B cell (primary cell): ENCODE data around the gene PTPN14. TPM values are rescaled to one million over a fixed set of nuclear protein-coding genes. Genes with fewer than 3 reads are reported as not detected.

Experiments used
- ATAC-seq: fragments of 200-7000 bp; cut with Tn5 transposase; one replicate; pipeline ENCODE4 v1.10.0; 2021; ENCODE audit warnings: low read depth, mild to moderate bottlenecking, moderate number of reproducible peaks, moderate library complexity
- CTCF ChIA-PET: fragments of 350-600 bp; sonication (Branson Sonifier 250); formaldehyde crosslinking; loops from one replicate; lab custom pipeline; 2021; ENCODE audit warnings: antibody characterized with exemption, inconsistent platforms; lab: Charles Lee
- POLR2A ChIA-PET: fragments of 350-600 bp; sonication (Branson Sonifier 250); formaldehyde crosslinking; loops from one replicate; lab custom pipeline; 2021; ENCODE audit warnings: antibody characterized with exemption; lab: Charles Lee
- DNase-seq: peaks from one replicate; pipeline ENCODE4 v3.0.0; 2013
- H2AFZ ChIP-seq: 2 replicates; pipeline ENCODE4 v1.6.1; 2012; ENCODE audit warnings: mild to moderate bottlenecking, low read depth, low read length; ENCODE audit not compliant: insufficient read depth, poor library complexity, severe bottlenecking
- H3K27ac ChIP-seq, 2 donors: 1 replicate in 1 of 2; 2 replicates in 1 of 2; pipeline ENCODE4 v1.5.1; 2012 to 2013; ENCODE audit warnings: low read length in 2 of 2, mild to moderate bottlenecking in 2 of 2, moderate library complexity in 1 of 2
- H3K27me3 ChIP-seq, 4 experiments: fragments of 200-600 bp in 1 of 4; sonication (generic) in 1 of 4; replicated peaks in 1 of 4; 1 replicate in 2 of 4; 2 replicates in 2 of 4; pipeline versions ENCODE4 v1.6.1 to v1.7.0; 2013 to 2016; ENCODE audit warnings: low read length in 3 of 4, mild to moderate bottlenecking in 2 of 4, mixed read lengths in 1 of 4, moderate library complexity in 1 of 4; ENCODE audit not compliant: insufficient read depth in 4 of 4, control insufficient read depth in 3 of 4; ENCODE audit errors: control extremely low read depth in 1 of 4
- H3K36me3 ChIP-seq, 2 experiments: replicated peaks in 1 of 2; 1 replicate in 1 of 2; 2 replicates in 1 of 2; pipeline versions ENCODE4 v1.6.1 to v1.7.1; 2013; ENCODE audit warnings: low read length in 1 of 2; ENCODE audit not compliant: insufficient read depth in 2 of 2, control insufficient read depth in 1 of 2; ENCODE audit errors: control extremely low read depth in 1 of 2, extremely low read depth in 1 of 2
- H3K4me1 ChIP-seq, 2 donors: fragments of 200-600 bp in 1 of 2; sonication (generic) in 1 of 2; 1 replicate in 1 of 2; 2 replicates in 1 of 2; pipeline versions ENCODE4 v1.5.1 to v1.6.1; 2013 to 2017; ENCODE audit warnings: low read length in 2 of 2; ENCODE audit not compliant: control insufficient read depth in 2 of 2, insufficient read depth in 2 of 2
- H3K4me2 ChIP-seq: replicated peaks from 2 replicates; pipeline ENCODE3; 2012; ENCODE audit warnings: mild to moderate bottlenecking, low read depth, low read length; ENCODE audit not compliant: poor library complexity, severe bottlenecking
- H3K4me3 ChIP-seq, 5 experiments: fragments of 200-600 bp in 1 of 5; sonication (generic) in 1 of 5; 1 replicate in 3 of 5; 2 replicates in 2 of 5; pipeline versions ENCODE4 v1.5.1 to v1.7.0; 2011 to 2016; ENCODE audit warnings: low read length in 4 of 5, mild to moderate bottlenecking in 4 of 5, low read depth in 2 of 5, control low read depth in 1 of 5, moderate library complexity in 1 of 5; ENCODE audit not compliant: insufficient read depth in 1 of 5; ENCODE audit errors: control extremely low read depth in 1 of 5, extremely low read depth in 1 of 5
- H3K79me2 ChIP-seq: fragments of 200-600 bp; sonication (generic); one replicate; pipeline ENCODE4 v1.6.0; 2016; ENCODE audit warnings: low read length; ENCODE audit not compliant: control insufficient read depth, insufficient read depth
- H3K9ac ChIP-seq: fragments of 200-600 bp; sonication (generic); 2 replicates; pipeline ENCODE4 v1.6.1; 2017; ENCODE audit warnings: mild to moderate bottlenecking, low read length, moderate library complexity
- H3K9me3 ChIP-seq, 3 donors: one replicate each; pipeline versions ENCODE4 v1.6.1 to v1.7.1; 2013; ENCODE audit warnings: low read length in 2 of 3; ENCODE audit not compliant: control insufficient read depth in 2 of 3, insufficient read depth in 1 of 3; ENCODE audit errors: control extremely low read depth in 1 of 3
- H4K20me1 ChIP-seq: 2 replicates; pipeline ENCODE4 v1.6.0; 2012; ENCODE audit warnings: mild to moderate bottlenecking, low read length; ENCODE audit not compliant: insufficient read depth, control insufficient read depth, poor library complexity, severe bottlenecking
- H3K27ac Mint-ChIP-seq: one replicate; pipeline ENCODE4 v1.8.0; 2021; ENCODE audit warnings: mixed read lengths
- H3K27me3 Mint-ChIP-seq: one replicate; pipeline ENCODE4 v1.8.0; 2021; ENCODE audit warnings: mixed read lengths
- H3K4me1 Mint-ChIP-seq: one replicate; pipeline ENCODE4 v1.8.0; 2021; ENCODE audit warnings: mixed read lengths
- H3K4me3 Mint-ChIP-seq: one replicate; pipeline ENCODE4 v1.8.0; 2021; ENCODE audit warnings: mixed read lengths
- H3K9me3 Mint-ChIP-seq: one replicate; pipeline ENCODE4 v1.8.0; 2022; ENCODE audit warnings: mixed read lengths; ENCODE audit not compliant: insufficient read depth
- CTCF ChIP-seq: fragments of 200-600 bp; IDR thresholded peaks from one replicate; pipeline ENCODE4 v1.8.0; 2022; ENCODE audit warnings: antibody characterized with exemption, mild to moderate bottlenecking
- EZH2 ChIP-seq: IDR thresholded peaks from 2 replicates; pipeline ENCODE4 v1.6.1; 2012; ENCODE audit warnings: borderline replicate concordance, low read depth, mild to moderate bottlenecking, moderate library complexity, low read length; ENCODE audit not compliant: insufficient read depth, poor library complexity, severe bottlenecking
- WGBS: methylation state at CpG from one replicate; pipeline ENCODE4 v1.1.5; 2013; ENCODE audit warnings: missing lambda C conversion rate; ENCODE audit not compliant: insufficient coverage; 5-methylcytosine and 5-hydroxymethylcytosine counted together
- intact Hi-C: fragments of 100-400 bp; cut with micrococcal nuclease; formaldehyde crosslinking; loops from one replicate; pipeline ENCODE4 v1.10.0; 2022
- polyA plus RNA-seq: library from polyadenylated mRNA; depleted of rRNA; stranded (reverse); fragments of >200 nt; gene quantifications from 2 replicates; pipeline ENCODE4 v1.2.3, GENCODE V29; 2012
- total RNA-seq, 2 donors: library from RNA; stranded (reverse); fragments of 120-200 nt in 1 of 2; gene quantifications; 1 replicate in 1 of 2; 2 replicates in 1 of 2; pipeline versions ENCODE4 v1.2.3 to v1.2.4, GENCODE V29; 2013 to 2022

The PTPN14 gene
- total and polyA plus RNA-seq, 2 donors (not counting 1 experiment from before 2014, with no cell fraction given): under 0.01 TPM; not detected in 1

DNA sequence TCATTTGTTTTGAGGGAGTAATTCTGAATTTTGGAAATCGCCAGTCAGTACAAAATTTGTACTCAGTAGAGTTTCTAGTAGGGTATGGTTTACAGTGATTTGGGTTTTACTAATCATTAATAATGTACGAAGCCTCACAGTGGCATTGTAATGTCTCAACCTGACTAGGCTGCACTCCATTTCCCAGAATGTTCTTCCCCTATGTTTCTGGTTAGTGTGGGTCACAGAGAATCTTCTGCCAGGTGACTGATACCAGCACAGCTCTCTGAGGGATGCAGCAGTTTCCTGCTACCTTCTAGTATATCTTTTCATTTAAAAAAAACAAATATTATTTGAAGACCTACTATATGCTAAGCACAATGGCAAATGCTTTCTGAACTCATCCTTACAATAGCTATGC is 112.9 kb downstream of the PTPN14 start:
- Mint-ChIP-seq H3K27me3 (peaks cover 23% of the 10 kb centered on the region), H3K4me1 (peaks cover 11% of the 10 kb centered on the region), H3K9me3 (no peaks in the 10 kb centered on the region), H3K27ac (no peak overlapping the region), H3K4me3 (no peak overlapping the region)
- H3K79me2 ChIP-seq: no peaks in the 10 kb centered on the region
- intact Hi-C loops: no loop called here
- no peak overlapping the region for H3K27ac ChIP-seq
- H3K4me3 ChIP-seq: no peak overlapping the region
- ChIA-PET POLR2A (no interaction called here), CTCF (no interaction called here)
- peaks cover 0 to 6% of the 10 kb centered on the region in 2 donors for H3K4me1 ChIP-seq
- DNase-seq (no peak), ATAC-seq (no peak)
- H3K9me3 ChIP-seq: no peaks in the 10 kb centered on the region
- no peak overlapping the region for H2AFZ ChIP-seq
- no peak for TF ChIP-seq CTCF
- no peak for TF ChIP-seq EZH2
- WGBS: no CpG with 5 or more reads among the region's 2 CpGs
- no peaks in the 10 kb centered on the region for H4K20me1 ChIP-seq
- H3K27me3 ChIP-seq: peaks cover 0 to 3% (median 0%) of the 10 kb centered on the region in 4 experiments
- H3K9ac ChIP-seq: no peak overlapping the region
- no peak overlapping the region for H3K4me2 ChIP-seq
- H3K36me3 ChIP-seq: no peaks in the 10 kb centered on the region

DNA sequence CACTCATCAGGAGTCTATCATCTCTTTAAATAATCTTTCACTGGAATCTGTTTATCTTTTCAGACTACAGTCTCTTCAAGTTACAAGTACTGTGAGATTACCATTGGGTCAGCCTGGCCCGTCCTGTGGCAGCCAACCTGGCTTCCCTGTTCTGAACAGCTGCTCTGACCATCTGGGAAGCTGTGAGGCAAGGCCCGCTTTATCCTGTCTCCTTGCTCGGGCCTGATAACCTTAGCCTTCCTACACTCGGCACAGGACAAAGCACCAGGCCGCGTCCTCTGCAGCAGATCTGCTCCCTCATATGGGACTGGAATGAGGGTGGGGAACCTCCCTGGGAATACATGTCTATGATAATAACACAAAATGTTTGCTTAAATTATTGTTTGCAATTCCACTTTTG is 113.3 kb downstream of the PTPN14 start:
- Mint-ChIP-seq H3K9me3 (no peaks in the 10 kb centered on the region), H3K27me3 (peaks cover 18% of the 10 kb centered on the region), H3K27ac (no peak overlapping the region), H3K4me3 (no peak overlapping the region), H3K4me1 (peaks cover 11% of the 10 kb centered on the region)
- no peak overlapping the region for H3K4me3 ChIP-seq
- 92% methylated on average over 1 of the region's 6 CpGs for WGBS
- no peaks in the 10 kb centered on the region for H3K36me3 ChIP-seq
- peaks cover 0 to 3% (median 0%) of the 10 kb centered on the region in 4 experiments for H3K27me3 ChIP-seq
- no peak for TF ChIP-seq CTCF
- TF ChIP-seq EZH2: no peak
- ChIA-PET POLR2A (no interaction called here), CTCF (no interaction called here)
- ATAC-seq (no peak), DNase-seq (no peak)
- H3K9me3 ChIP-seq: no peaks in the 10 kb centered on the region
- H3K27ac ChIP-seq: no peak overlapping the region
- peaks cover 0 to 6% of the 10 kb centered on the region in 2 donors for H3K4me1 ChIP-seq
- no peak overlapping the region for H3K4me2 ChIP-seq
- intact Hi-C loops: no loop called here
- no peaks in the 10 kb centered on the region for H3K79me2 ChIP-seq
- no peaks in the 10 kb centered on the region for H4K20me1 ChIP-seq
- no peak overlapping the region for H3K9ac ChIP-seq
- no peak overlapping the region for H2AFZ ChIP-seq
